Mesothelial cell of epicardium (in vitro differentiated cells): ENCODE measurements around the gene CDH20. TPM values are rescaled to one million over a fixed set of nuclear protein-coding genes. Genes with fewer than 3 reads are reported as not detected.
A peak's percentile ranks its signal among the peaks of the same experiment; 100 is the strongest.

Experiments
- DNase-seq, 2 experiments: peaks; one replicate each; pipeline ENCODE4 v3.0.0; 2021; ENCODE audit warnings: low spot score in 2 of 2; ENCODE audit not compliant: unreplicated experiment in 2 of 2
- H3K27ac Mint-ChIP-seq: 2 replicates; pipeline ENCODE4 v1.8.0; 2021; ENCODE audit warnings: mixed read lengths
- H3K27me3 Mint-ChIP-seq: 2 replicates; pipeline ENCODE4 v1.8.0; 2021; ENCODE audit warnings: low read depth, mixed read lengths
- H3K36me3 Mint-ChIP-seq: 2 replicates; pipeline ENCODE4 v1.8.0; 2021; ENCODE audit warnings: mixed read lengths
- H3K4me1 Mint-ChIP-seq: 2 replicates; pipeline ENCODE4 v1.8.0; 2021; ENCODE audit warnings: mixed read lengths
- H3K4me3 Mint-ChIP-seq: 2 replicates; pipeline ENCODE4 v1.8.0; 2021; ENCODE audit warnings: mild to moderate bottlenecking, moderate library complexity, mixed read lengths
- H3K9me3 Mint-ChIP-seq: 2 replicates; pipeline ENCODE4 v1.8.0; 2021; ENCODE audit warnings: mixed read lengths
- total RNA-seq: library from RNA; stranded (reverse); gene quantifications from 3 replicates; pipeline ENCODE4 v1.2.1, GENCODE V29; 2021
- TF ChIP-seq, protein P1 (sequence below): fragments of 200-600 bp; sonication (generic); IDR thresholded peaks from one replicate; pipeline ENCODE4 v1.5.0; 2021; ENCODE audit warnings: antibody characterized with exemption; ENCODE audit not compliant: unreplicated experiment

Gene CDH20
- total RNA-seq, 1 donor from 2014 or later = 0.89 TPM

- no peak overlapping the region for H3K4me3 Mint-ChIP-seq
- H3K27me3 Mint-ChIP-seq = peaks cover 14% of the 10 kb centered on the region
- TF ChIP-seq, protein P1, sequence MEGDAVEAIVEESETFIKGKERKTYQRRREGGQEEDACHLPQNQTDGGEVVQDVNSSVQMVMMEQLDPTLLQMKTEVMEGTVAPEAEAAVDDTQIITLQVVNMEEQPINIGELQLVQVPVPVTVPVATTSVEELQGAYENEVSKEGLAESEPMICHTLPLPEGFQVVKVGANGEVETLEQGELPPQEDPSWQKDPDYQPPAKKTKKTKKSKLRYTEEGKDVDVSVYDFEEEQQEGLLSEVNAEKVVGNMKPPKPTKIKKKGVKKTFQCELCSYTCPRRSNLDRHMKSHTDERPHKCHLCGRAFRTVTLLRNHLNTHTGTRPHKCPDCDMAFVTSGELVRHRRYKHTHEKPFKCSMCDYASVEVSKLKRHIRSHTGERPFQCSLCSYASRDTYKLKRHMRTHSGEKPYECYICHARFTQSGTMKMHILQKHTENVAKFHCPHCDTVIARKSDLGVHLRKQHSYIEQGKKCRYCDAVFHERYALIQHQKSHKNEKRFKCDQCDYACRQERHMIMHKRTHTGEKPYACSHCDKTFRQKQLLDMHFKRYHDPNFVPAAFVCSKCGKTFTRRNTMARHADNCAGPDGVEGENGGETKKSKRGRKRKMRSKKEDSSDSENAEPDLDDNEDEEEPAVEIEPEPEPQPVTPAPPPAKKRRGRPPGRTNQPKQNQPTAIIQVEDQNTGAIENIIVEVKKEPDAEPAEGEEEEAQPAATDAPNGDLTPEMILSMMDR = no peak
- no peak for DNase-seq
- H3K36me3 Mint-ChIP-seq = no peaks in the 10 kb centered on the region
- peaks cover 3% of the 10 kb centered on the region for H3K9me3 Mint-ChIP-seq
- no peak overlapping the region for H3K27ac Mint-ChIP-seq
- H3K4me1 Mint-ChIP-seq = no peaks in the 10 kb centered on the region
Observed at GRCh38 chr18:61323951-61324350, 9.3 kb upstream of the CDH20 start.

DNA sequence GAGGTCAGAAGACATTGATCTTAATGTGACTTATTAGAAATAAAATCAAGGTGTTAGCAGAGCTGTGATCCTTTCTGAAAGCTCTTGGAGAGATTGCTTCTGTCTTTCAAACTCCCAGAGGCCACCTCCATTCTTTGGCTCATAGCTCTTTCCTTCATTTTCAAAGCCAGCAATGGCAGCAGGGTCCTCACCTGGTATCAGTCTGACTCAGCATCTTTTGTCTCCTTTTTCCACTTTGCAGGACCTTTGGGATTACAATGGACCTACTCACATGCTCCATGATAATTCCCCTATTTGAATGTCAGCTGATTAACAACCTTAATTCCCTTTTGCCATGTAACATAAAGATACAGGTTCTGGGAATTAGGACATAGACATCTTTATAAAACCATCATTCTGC, 6.8 kb upstream of the CDH20 start:
- H3K27ac Mint-ChIP-seq = no peak overlapping the region
- DNase-seq = no peak
- no peaks in the 10 kb centered on the region for H3K36me3 Mint-ChIP-seq
- H3K9me3 Mint-ChIP-seq = no peaks in the 10 kb centered on the region
- H3K27me3 Mint-ChIP-seq = peaks cover 21% of the 10 kb centered on the region
- no peak overlapping the region for H3K4me3 Mint-ChIP-seq
- TF ChIP-seq, protein P1 = no peak
- H3K4me1 Mint-ChIP-seq = no peaks in the 10 kb centered on the region

GRCh38 chr18:61329398-61329797, 3.8 kb upstream of the CDH20 start:
- Mint-ChIP-seq H3K27me3 (peaks cover 45% of the 10 kb centered on the region), H3K4me3 (no peak overlapping the region), H3K4me1 (peaks cover 6% of the 10 kb centered on the region), H3K36me3 (no peaks in the 10 kb centered on the region), H3K27ac (no peak overlapping the region), H3K9me3 (no peaks in the 10 kb centered on the region)
- DNase-seq = no peak
- TF ChIP-seq, protein P1 = no peak

GRCh38 chr18:61331051-61331450, 2.2 kb upstream of the CDH20 start:
- H3K36me3 Mint-ChIP-seq = no peaks in the 10 kb centered on the region
- TF ChIP-seq, protein P1 = no peak
- no peak overlapping the region for H3K27ac Mint-ChIP-seq
- H3K4me1 Mint-ChIP-seq = peaks cover 23% of the 10 kb centered on the region
- no peaks in the 10 kb centered on the region for H3K9me3 Mint-ChIP-seq
- no peak for DNase-seq
- peaks cover 60% of the 10 kb centered on the region for H3K27me3 Mint-ChIP-seq
- H3K4me3 Mint-ChIP-seq = no peak overlapping the region

GRCh38 chr18:61333746-61334490, 688 bp downstream of the CDH20 start:
- TF ChIP-seq, protein P1 = no peak
- DNase-seq = peak; percentile 24 to 47
- no peak overlapping the region for H3K27ac Mint-ChIP-seq

DNA sequence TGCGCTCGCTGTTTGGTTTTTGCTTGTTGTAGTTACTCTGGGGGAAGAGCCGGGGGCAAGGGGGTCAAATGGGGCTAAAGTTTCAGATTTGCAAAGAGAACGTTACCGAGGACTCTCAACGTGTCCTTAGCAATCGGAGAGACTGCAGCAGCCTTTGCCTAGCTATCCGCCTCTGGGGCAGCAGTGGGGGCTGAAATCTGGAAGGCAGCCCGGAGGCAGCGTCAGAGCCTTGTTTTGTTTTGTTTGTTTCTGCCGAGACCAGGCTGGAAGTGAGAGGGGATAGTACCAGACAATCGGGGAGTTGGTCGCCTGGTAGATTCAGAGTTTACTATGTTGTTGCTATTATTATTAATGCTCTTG, 1.2 kb downstream of the CDH20 start:
- Mint-ChIP-seq H3K4me1 (peaks cover 28% of the 10 kb centered on the region), H3K36me3 (no peaks in the 10 kb centered on the region), H3K27me3 (peaks cover 61% of the 10 kb centered on the region), H3K9me3 (no peaks in the 10 kb centered on the region), H3K4me3 (peak overlapping the region; percentile 76), H3K27ac (no peak overlapping the region)
- DNase-seq = no peak
- TF ChIP-seq, protein P1 = no peak

More at GRCh38 chr18:61333746-61334490, 688 bp downstream of the CDH20 start:
- H3K27me3 Mint-ChIP-seq = peaks cover 63% of the 10 kb centered on the region
- peak overlapping the region; percentile 76 for H3K4me3 Mint-ChIP-seq
- H3K9me3 Mint-ChIP-seq = no peaks in the 10 kb centered on the region
- no peaks in the 10 kb centered on the region for H3K36me3 Mint-ChIP-seq
- peaks cover 28% of the 10 kb centered on the region for H3K4me1 Mint-ChIP-seq
